C4-2B (cell line): Measurements from ENCODE around the gene PTPRN2.

Experiments used
- CTCF ChIP-seq: fragments of 450-650 bp; conservative IDR thresholded peaks from 2 replicates; pipeline ENCODE4 v1.5.1; 2017; ENCODE audit warnings: mild to moderate bottlenecking
- ZFX ChIP-seq: fragments of 450-650 bp; IDR thresholded peaks from 2 replicates; pipeline ENCODE4 v1.6.1; 2017

- TF ChIP-seq CTCF (no peak), ZFX (no peak)
These were observed 331.4 kb downstream of the PTPRN2 start for GRCh38 chr7:158256091-158256816.
